ENCODE results near the gene FSHB. TPM values are rescaled to one million over a fixed set of nuclear protein-coding genes. Genes with fewer than 3 reads are reported as not detected.

Gene FSHB
- total RNA-seq, 1 donor from 2014 or later: not detected

GRCh38 chr11:30225642-30226041 lies 5.2 kb upstream of the FSHB start:
- Mint-ChIP-seq H3K4me1 (ENCODE audit: unreplicated experiment) (no peaks in the 10 kb centered on the region), H3K27me3 (peaks cover 4% of the 10 kb centered on the region), H3K27ac (no peak overlapping the region), H3K4me3 (no peak overlapping the region), H3K9me3 (no peaks in the 10 kb centered on the region), H3K36me3 (no peaks in the 10 kb centered on the region)
- DNase-seq (ENCODE audit: extremely low spot score, unreplicated experiment): no peak
- TF ChIP-seq, protein P1, sequence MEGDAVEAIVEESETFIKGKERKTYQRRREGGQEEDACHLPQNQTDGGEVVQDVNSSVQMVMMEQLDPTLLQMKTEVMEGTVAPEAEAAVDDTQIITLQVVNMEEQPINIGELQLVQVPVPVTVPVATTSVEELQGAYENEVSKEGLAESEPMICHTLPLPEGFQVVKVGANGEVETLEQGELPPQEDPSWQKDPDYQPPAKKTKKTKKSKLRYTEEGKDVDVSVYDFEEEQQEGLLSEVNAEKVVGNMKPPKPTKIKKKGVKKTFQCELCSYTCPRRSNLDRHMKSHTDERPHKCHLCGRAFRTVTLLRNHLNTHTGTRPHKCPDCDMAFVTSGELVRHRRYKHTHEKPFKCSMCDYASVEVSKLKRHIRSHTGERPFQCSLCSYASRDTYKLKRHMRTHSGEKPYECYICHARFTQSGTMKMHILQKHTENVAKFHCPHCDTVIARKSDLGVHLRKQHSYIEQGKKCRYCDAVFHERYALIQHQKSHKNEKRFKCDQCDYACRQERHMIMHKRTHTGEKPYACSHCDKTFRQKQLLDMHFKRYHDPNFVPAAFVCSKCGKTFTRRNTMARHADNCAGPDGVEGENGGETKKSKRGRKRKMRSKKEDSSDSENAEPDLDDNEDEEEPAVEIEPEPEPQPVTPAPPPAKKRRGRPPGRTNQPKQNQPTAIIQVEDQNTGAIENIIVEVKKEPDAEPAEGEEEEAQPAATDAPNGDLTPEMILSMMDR (conservative IDR thresholded peaks at IDR 0.05): no peak

- no peak for DNase-seq (ENCODE audit: extremely low spot score, unreplicated experiment)
- no peak overlapping the region for H3K27ac Mint-ChIP-seq
- no peaks in the 10 kb centered on the region for H3K9me3 Mint-ChIP-seq
- H3K4me3 Mint-ChIP-seq: no peak overlapping the region
- TF ChIP-seq, protein P1 (conservative IDR thresholded peaks at IDR 0.05): no peak
- H3K27me3 Mint-ChIP-seq: peaks cover 4% of the 10 kb centered on the region
- H3K36me3 Mint-ChIP-seq: no peaks in the 10 kb centered on the region
- H3K4me1 Mint-ChIP-seq (ENCODE audit: unreplicated experiment): no peaks in the 10 kb centered on the region
These were observed 2.4 kb upstream of the FSHB start for GRCh38 chr11:30228323-30228884.

GRCh38 chr11:30239025-30239424 lies 8.2 kb downstream of the FSHB start:
- H3K4me1 Mint-ChIP-seq (ENCODE audit: unreplicated experiment): no peaks in the 10 kb centered on the region
- H3K27ac Mint-ChIP-seq: no peak overlapping the region
- H3K27me3 Mint-ChIP-seq: no peaks in the 10 kb centered on the region
- no peak overlapping the region for H3K4me3 Mint-ChIP-seq
- H3K9me3 Mint-ChIP-seq: no peaks in the 10 kb centered on the region
- H3K36me3 Mint-ChIP-seq: no peaks in the 10 kb centered on the region
- DNase-seq (ENCODE audit: extremely low spot score, unreplicated experiment): no peak
- TF ChIP-seq, protein P1 (conservative IDR thresholded peaks at IDR 0.05): no peak

- TF ChIP-seq, protein P1 (conservative IDR thresholded peaks at IDR 0.05): no peak
- no peaks in the 10 kb centered on the region for H3K4me1 Mint-ChIP-seq (ENCODE audit: unreplicated experiment)
- no peak overlapping the region for H3K27ac Mint-ChIP-seq
- H3K9me3 Mint-ChIP-seq: no peaks in the 10 kb centered on the region
- no peak for DNase-seq (ENCODE audit: extremely low spot score, unreplicated experiment)
- H3K27me3 Mint-ChIP-seq: no peaks in the 10 kb centered on the region
- no peaks in the 10 kb centered on the region for H3K36me3 Mint-ChIP-seq
- no peak overlapping the region for H3K4me3 Mint-ChIP-seq
These were observed 13.5 kb downstream of the FSHB start for GRCh38 chr11:30244265-30244664.

GRCh38 chr11:30245621-30246020 lies 14.8 kb downstream of the FSHB start:
- Mint-ChIP-seq H3K27ac (no peak overlapping the region), H3K4me1 (ENCODE audit: unreplicated experiment) (no peaks in the 10 kb centered on the region), H3K27me3 (no peaks in the 10 kb centered on the region), H3K4me3 (no peak overlapping the region), H3K9me3 (no peaks in the 10 kb centered on the region), H3K36me3 (no peaks in the 10 kb centered on the region)
- DNase-seq (ENCODE audit: extremely low spot score, unreplicated experiment): no peak
- TF ChIP-seq, protein P1 (conservative IDR thresholded peaks at IDR 0.05): no peak
